Gastroesophageal sphincter (tissue), 3 donors: ENCODE measurements around the gene KCNA1.

ENCODE experiments used
- EP300 ChIP-seq: sonication (generic); formaldehyde crosslinking; IDR thresholded peaks from one replicate; pipeline ENCODE4 v1.6.1; 2017; ENCODE audit warnings: antibody characterized with exemption, mild to moderate bottlenecking
- TF ChIP-seq, protein P1 (sequence below), 4 experiments: fragments of 200-600 bp in 2 of 4; fragments of 450-650 bp in 2 of 4; sonication (generic) in 1 of 4; IDR thresholded peaks; one replicate each; pipeline ENCODE4 v1.5.1; 2017 to 2019; ENCODE audit warnings: antibody characterized with exemption in 4 of 4, mild to moderate bottlenecking in 2 of 4, moderate library complexity in 2 of 4

DNA sequence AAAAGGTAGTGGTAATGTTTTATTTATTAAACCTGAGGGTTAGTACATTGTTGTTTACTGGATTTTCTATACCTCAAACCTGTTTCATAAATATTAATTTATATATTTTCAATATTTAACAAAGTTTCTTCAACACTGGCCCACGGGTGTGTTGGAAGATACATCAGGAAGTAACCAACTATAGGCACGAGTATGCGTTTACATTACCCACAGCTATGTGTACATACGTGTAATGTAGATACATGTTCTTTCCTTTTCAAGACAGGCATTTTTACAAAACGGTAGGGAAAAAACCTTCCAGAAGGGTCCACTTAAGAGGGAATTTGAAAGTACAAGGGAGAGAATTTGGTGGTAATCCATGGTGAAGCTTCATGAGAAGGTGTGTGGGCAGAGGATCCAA is 17.8 kb upstream of the KCNA1 start:
- TF ChIP-seq, protein P1, sequence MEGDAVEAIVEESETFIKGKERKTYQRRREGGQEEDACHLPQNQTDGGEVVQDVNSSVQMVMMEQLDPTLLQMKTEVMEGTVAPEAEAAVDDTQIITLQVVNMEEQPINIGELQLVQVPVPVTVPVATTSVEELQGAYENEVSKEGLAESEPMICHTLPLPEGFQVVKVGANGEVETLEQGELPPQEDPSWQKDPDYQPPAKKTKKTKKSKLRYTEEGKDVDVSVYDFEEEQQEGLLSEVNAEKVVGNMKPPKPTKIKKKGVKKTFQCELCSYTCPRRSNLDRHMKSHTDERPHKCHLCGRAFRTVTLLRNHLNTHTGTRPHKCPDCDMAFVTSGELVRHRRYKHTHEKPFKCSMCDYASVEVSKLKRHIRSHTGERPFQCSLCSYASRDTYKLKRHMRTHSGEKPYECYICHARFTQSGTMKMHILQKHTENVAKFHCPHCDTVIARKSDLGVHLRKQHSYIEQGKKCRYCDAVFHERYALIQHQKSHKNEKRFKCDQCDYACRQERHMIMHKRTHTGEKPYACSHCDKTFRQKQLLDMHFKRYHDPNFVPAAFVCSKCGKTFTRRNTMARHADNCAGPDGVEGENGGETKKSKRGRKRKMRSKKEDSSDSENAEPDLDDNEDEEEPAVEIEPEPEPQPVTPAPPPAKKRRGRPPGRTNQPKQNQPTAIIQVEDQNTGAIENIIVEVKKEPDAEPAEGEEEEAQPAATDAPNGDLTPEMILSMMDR (IDR thresholded peaks at IDR 0.05): no peak
- no peak for TF ChIP-seq EP300
